Measurements from ENCODE around the gene LDHAL6A. TPM values are rescaled to one million over a fixed set of nuclear protein-coding genes. Genes with fewer than 3 reads are reported as not detected.
"Not testable (repeated sequence)": the region's sequence is repeated elsewhere in the genome, so short reads cannot be mapped to it uniquely, and the experiment has no call there.

Gene LDHAL6A
- total RNA-seq: not detected

- no peak for DNase-seq
Measured at GRCh38 chr11:18455686-18456372, at the start of gene LDHAL6A. Gene LDHAL6A (plus strand): TSS chr11:18455856. CDS start chr11:18456681, 825 bp downstream.

GRCh38 chr11:18407400-18407799 lies 48.3 kb upstream of the LDHAL6A start:
- not testable (repeated sequence) for DNase-seq

- no peak for DNase-seq
Measured at GRCh38 chr11:18408558-18409291, 46.9 kb upstream of the LDHAL6A start.

- DNase-seq: no peak
Measured at GRCh38 chr11:18416459-18416858, 39.2 kb upstream of the LDHAL6A start.

- DNase-seq: no peak
Measured at GRCh38 chr11:18419040-18419439, 36.6 kb upstream of the LDHAL6A start.

GRCh38 chr11:18420067-18420466 lies 35.6 kb upstream of the LDHAL6A start:
- no peak for DNase-seq

- no peak for DNase-seq
Measured at GRCh38 chr11:18427240-18427639, 28.4 kb upstream of the LDHAL6A start.

GRCh38 chr11:18429332-18429731 lies 26.3 kb upstream of the LDHAL6A start:
- DNase-seq: no peak

- no peak for DNase-seq
Measured at GRCh38 chr11:18438691-18439090, 17.0 kb upstream of the LDHAL6A start.

- DNase-seq: no peak
Measured at GRCh38 chr11:18449251-18449650, 6.4 kb upstream of the LDHAL6A start.

GRCh38 chr11:18452927-18453326 lies 2.7 kb upstream of the LDHAL6A start:
- DNase-seq: no peak

- DNase-seq: no peak
Measured at GRCh38 chr11:18457450-18457849, 1.8 kb downstream of the LDHAL6A start.

- DNase-seq: no peak
Measured at GRCh38 chr11:18459634-18460033, 4.0 kb downstream of the LDHAL6A start.

- no peak for DNase-seq
Measured at GRCh38 chr11:18461909-18462308, 6.3 kb downstream of the LDHAL6A start.

- DNase-seq: no peak
Measured at GRCh38 chr11:18463439-18463838, 7.8 kb downstream of the LDHAL6A start.

GRCh38 chr11:18466402-18466801 lies 10.7 kb downstream of the LDHAL6A start:
- no peak for DNase-seq

- no peak for DNase-seq
Measured at GRCh38 chr11:18468059-18468458, 12.4 kb downstream of the LDHAL6A start.

- no peak for DNase-seq
Measured at GRCh38 chr11:18468961-18469360, 13.3 kb downstream of the LDHAL6A start.

GRCh38 chr11:18471995-18472394 lies 16.3 kb downstream of the LDHAL6A start:
- no peak for DNase-seq

- no peak for DNase-seq
Measured at GRCh38 chr11:18472587-18472986, 16.9 kb downstream of the LDHAL6A start.

- DNase-seq: no peak
Measured at GRCh38 chr11:18479063-18479462, 23.4 kb downstream of the LDHAL6A start.

- no peak for DNase-seq
Measured at GRCh38 chr11:18485913-18486528, 30.4 kb downstream of the LDHAL6A start.

GRCh38 chr11:18490319-18490718 lies 34.7 kb downstream of the LDHAL6A start:
- DNase-seq: no peak
